ENCODE measurements around the gene IFIT2.
A peak's percentile ranks its signal among the peaks of the same experiment; 100 is the strongest.

The IFIT2 gene

GRCh38 chr10:89301232-89301631, 614 bp upstream of the IFIT2 start:
- TF ChIP-seq, protein P1, sequence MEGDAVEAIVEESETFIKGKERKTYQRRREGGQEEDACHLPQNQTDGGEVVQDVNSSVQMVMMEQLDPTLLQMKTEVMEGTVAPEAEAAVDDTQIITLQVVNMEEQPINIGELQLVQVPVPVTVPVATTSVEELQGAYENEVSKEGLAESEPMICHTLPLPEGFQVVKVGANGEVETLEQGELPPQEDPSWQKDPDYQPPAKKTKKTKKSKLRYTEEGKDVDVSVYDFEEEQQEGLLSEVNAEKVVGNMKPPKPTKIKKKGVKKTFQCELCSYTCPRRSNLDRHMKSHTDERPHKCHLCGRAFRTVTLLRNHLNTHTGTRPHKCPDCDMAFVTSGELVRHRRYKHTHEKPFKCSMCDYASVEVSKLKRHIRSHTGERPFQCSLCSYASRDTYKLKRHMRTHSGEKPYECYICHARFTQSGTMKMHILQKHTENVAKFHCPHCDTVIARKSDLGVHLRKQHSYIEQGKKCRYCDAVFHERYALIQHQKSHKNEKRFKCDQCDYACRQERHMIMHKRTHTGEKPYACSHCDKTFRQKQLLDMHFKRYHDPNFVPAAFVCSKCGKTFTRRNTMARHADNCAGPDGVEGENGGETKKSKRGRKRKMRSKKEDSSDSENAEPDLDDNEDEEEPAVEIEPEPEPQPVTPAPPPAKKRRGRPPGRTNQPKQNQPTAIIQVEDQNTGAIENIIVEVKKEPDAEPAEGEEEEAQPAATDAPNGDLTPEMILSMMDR (IDR thresholded peaks at IDR 0.05; ENCODE audit: poor library complexity, severe bottlenecking) = no peak
- peaks cover 2% of the 10 kb centered on the region for H3K9me3 ChIP-seq (ENCODE audit: severe bottlenecking)
- ATAC-seq (ENCODE audit: low read depth) = 0 out of 3 replicates have a peak, but pooled peaks have one; percentile 20
- H3K4me1 ChIP-seq (ENCODE audit: insufficient read depth, poor library complexity, severe bottlenecking) = peaks cover 24% of the 10 kb centered on the region
- H3K4me3 ChIP-seq (ENCODE audit: severe bottlenecking) = peak overlapping the region; percentile 28
- no peak for DNase-seq (ENCODE audit: low spot score)
- H3K27ac ChIP-seq (ENCODE audit: poor library complexity, severe bottlenecking) = peak overlapping the region; percentile 70
- no peaks in the 10 kb centered on the region for H3K36me3 ChIP-seq (ENCODE audit: low read depth)
- H3K27me3 ChIP-seq (ENCODE audit: insufficient read depth, poor library complexity, severe bottlenecking) = no peaks in the 10 kb centered on the region

DNA sequence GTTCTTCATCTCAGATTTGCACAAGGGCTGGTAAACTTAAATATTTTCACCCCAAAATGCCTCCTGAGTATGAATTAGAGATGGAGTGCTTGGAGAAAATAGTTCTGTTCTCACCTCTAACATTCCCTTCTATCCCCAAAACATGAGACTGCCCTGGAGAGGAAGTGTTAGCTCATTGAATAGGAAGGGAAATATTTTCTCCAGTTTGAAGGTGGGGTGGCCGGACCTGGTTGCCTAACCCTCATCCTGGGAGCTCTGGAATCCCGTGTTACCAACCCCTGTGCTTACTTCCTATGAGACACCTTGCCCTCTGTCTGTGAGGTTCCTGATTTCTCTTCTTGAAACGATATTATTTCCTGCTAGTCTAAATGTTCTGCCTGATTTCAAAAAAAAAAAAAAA, 779 bp downstream of the IFIT2 start:
- Histone ChIP-seq H3K4me1 (ENCODE audit: insufficient read depth, poor library complexity, severe bottlenecking) (peaks cover 24% of the 10 kb centered on the region), H3K9me3 (ENCODE audit: severe bottlenecking) (peaks cover 2% of the 10 kb centered on the region), H3K27me3 (ENCODE audit: insufficient read depth, poor library complexity, severe bottlenecking) (no peaks in the 10 kb centered on the region), H3K27ac (ENCODE audit: poor library complexity, severe bottlenecking) (peak overlapping the region; percentile 70), H3K36me3 (ENCODE audit: low read depth) (no peaks in the 10 kb centered on the region), H3K4me3 (ENCODE audit: severe bottlenecking) (no peak overlapping the region)
- DNase-seq (ENCODE audit: low spot score) (no peak), ATAC-seq (ENCODE audit: low read depth) (peak; percentile 81)
- TF ChIP-seq, protein P1 (IDR thresholded peaks at IDR 0.05; ENCODE audit: poor library complexity, severe bottlenecking) = no peak

DNA sequence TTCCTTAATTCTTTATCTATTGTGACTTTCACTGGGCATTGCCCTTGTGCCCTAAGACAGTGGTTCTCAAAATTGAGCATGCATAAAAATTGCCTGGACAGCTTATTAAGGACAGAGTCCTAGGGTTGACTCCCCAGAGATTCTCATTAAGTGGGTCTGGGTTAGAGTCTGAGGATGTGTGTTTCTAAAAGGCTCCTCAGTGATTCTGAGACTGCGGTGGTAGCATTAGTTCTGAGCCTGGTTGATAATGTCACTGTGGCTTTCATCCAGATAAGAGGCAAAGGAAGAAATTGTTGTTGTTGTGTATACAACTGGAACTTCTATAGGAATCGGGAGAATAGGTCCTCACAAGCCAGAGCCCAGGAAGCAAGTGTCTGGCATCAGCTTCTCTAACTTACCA, 1.3 kb downstream of the IFIT2 start:
- peaks cover 2% of the 10 kb centered on the region for H3K9me3 ChIP-seq (ENCODE audit: severe bottlenecking)
- peak overlapping the region; percentile 70 for H3K27ac ChIP-seq (ENCODE audit: poor library complexity, severe bottlenecking)
- no peak for ATAC-seq (ENCODE audit: low read depth)
- peaks cover 24% of the 10 kb centered on the region for H3K4me1 ChIP-seq (ENCODE audit: insufficient read depth, poor library complexity, severe bottlenecking)
- H3K36me3 ChIP-seq (ENCODE audit: low read depth) = no peaks in the 10 kb centered on the region
- TF ChIP-seq, protein P1 (IDR thresholded peaks at IDR 0.05; ENCODE audit: poor library complexity, severe bottlenecking) = no peak
- H3K4me3 ChIP-seq (ENCODE audit: severe bottlenecking) = no peak overlapping the region
- no peaks in the 10 kb centered on the region for H3K27me3 ChIP-seq (ENCODE audit: insufficient read depth, poor library complexity, severe bottlenecking)
- no peak for DNase-seq (ENCODE audit: low spot score)

- TF ChIP-seq, protein P1 (IDR thresholded peaks at IDR 0.05; ENCODE audit: poor library complexity, severe bottlenecking) = no peak
- ATAC-seq (ENCODE audit: low read depth) = no peak
- Histone ChIP-seq H3K9me3 (ENCODE audit: severe bottlenecking) (peaks cover 2% of the 10 kb centered on the region), H3K27ac (ENCODE audit: poor library complexity, severe bottlenecking) (no peak overlapping the region), H3K27me3 (ENCODE audit: insufficient read depth, poor library complexity, severe bottlenecking) (no peaks in the 10 kb centered on the region), H3K4me3 (ENCODE audit: severe bottlenecking) (no peak overlapping the region), H3K36me3 (ENCODE audit: low read depth) (no peaks in the 10 kb centered on the region), H3K4me1 (ENCODE audit: insufficient read depth, poor library complexity, severe bottlenecking) (peaks cover 24% of the 10 kb centered on the region)
- DNase-seq (ENCODE audit: low spot score) = no peak
Measured at GRCh38 chr10:89304026-89304425, 2.2 kb downstream of the IFIT2 start.

- H3K36me3 ChIP-seq (ENCODE audit: low read depth) = no peaks in the 10 kb centered on the region
- DNase-seq (ENCODE audit: low spot score) = no peak
- TF ChIP-seq, protein P1 (IDR thresholded peaks at IDR 0.05; ENCODE audit: poor library complexity, severe bottlenecking) = no peak
Measured at GRCh38 chr10:89304446-89304845, 2.6 kb downstream of the IFIT2 start.

More at GRCh38 chr10:89304446-89304845, 2.6 kb downstream of the IFIT2 start:
- H3K4me3 ChIP-seq (ENCODE audit: severe bottlenecking) = no peak overlapping the region
- H3K4me1 ChIP-seq (ENCODE audit: insufficient read depth, poor library complexity, severe bottlenecking) = peaks cover 24% of the 10 kb centered on the region
- no peak overlapping the region for H3K27ac ChIP-seq (ENCODE audit: poor library complexity, severe bottlenecking)
- no peaks in the 10 kb centered on the region for H3K27me3 ChIP-seq (ENCODE audit: insufficient read depth, poor library complexity, severe bottlenecking)
- H3K9me3 ChIP-seq (ENCODE audit: severe bottlenecking) = no peaks in the 10 kb centered on the region
- no peak for ATAC-seq (ENCODE audit: low read depth)
